GM12878 (cell line): ENCODE data around the gene ARTN. TPM values are rescaled to one million over a fixed set of nuclear protein-coding genes. Genes with fewer than 3 reads are reported as not detected.

Experiments used
- ATAC-seq: fragments of 200-7000 bp; cut with Tn5 transposase; 3 replicates; pipeline ENCODE4 v1.9.1; 2020; ENCODE audit warnings: mild to moderate bottlenecking, moderate library complexity
- BruUV-seq: library from RNA; stranded (reverse); fragments of 400-500 nt; replicated peaks from 2 replicates; lab custom pipeline; 2021; lab: Mats Ljungman, UMichigan
- CTCF ChIA-PET: fragments of 300-600 bp; sonication (Branson Sonifier 250); formaldehyde crosslinking; extraction: SDS; loops from one replicate; lab custom pipeline; 2021; ENCODE audit warnings: inconsistent platforms; lab: Yijun Ruan, JAX
- POLR2A ChIA-PET: fragments of 350-600 bp; formaldehyde crosslinking; extraction: SDS; loops from one replicate; lab custom pipeline; 2021; ENCODE audit warnings: inconsistent platforms; lab: Charles Lee
- RAD21 ChIA-PET: fragments of 300-600 bp; sonication (Branson Sonifier 250); formaldehyde crosslinking; loops from one replicate; lab custom pipeline; 2023; ENCODE audit warnings: antibody characterized with exemption; ENCODE audit not compliant: unreplicated experiment; lab: Charles Lee
- SMC1A ChIA-PET: fragments of 300-600 bp; sonication (Branson Sonifier 250); formaldehyde crosslinking; loops from one replicate; lab custom pipeline; 2023; ENCODE audit not compliant: unreplicated experiment, uncharacterized antibody; lab: Charles Lee
- DNase-seq: peaks from one replicate; pipeline ENCODE4 v3.0.0-alpha.2; 2011; ENCODE audit warnings: low read depth, low spot score
- FAIRE-seq: peaks from 3 replicates; lab custom pipeline; 2011; peaks lifted over from hg19 to GRCh38; lab: Jason Lieb, UNC
- H2AFZ ChIP-seq: 2 replicates; pipeline ENCODE4 v1.6.0; 2011; ENCODE audit warnings: low read depth, low read length, control low read depth; ENCODE audit not compliant: control insufficient read depth
- H3K27ac ChIP-seq: 2 replicates; pipeline ENCODE4 v1.5.1; 2011; ENCODE audit warnings: control low read depth; ENCODE audit not compliant: control insufficient read depth, insufficient read depth
- H3K27me3 ChIP-seq, 2 experiments: replicated peaks in 1 of 2; 2 replicates each; pipeline versions ENCODE4 v1.6.0 to v1.6.1; 2011; ENCODE audit warnings: low read length in 1 of 2; ENCODE audit not compliant: control insufficient read depth in 2 of 2, insufficient read depth in 2 of 2
- H3K36me3 ChIP-seq, 2 experiments: 2 replicates each; pipeline ENCODE4 v1.5.1; 2011; ENCODE audit warnings: low read length in 1 of 2; ENCODE audit not compliant: control insufficient read depth in 2 of 2, insufficient read depth in 2 of 2
- H3K4me1 ChIP-seq: 2 replicates; pipeline ENCODE4 v1.6.1; 2011; ENCODE audit warnings: mild to moderate bottlenecking, low read length, moderate library complexity, mixed read lengths; ENCODE audit not compliant: control insufficient read depth, insufficient read depth
- H3K4me2 ChIP-seq: 2 replicates; pipeline ENCODE4 v1.6.0; 2011; ENCODE audit warnings: control low read depth; ENCODE audit not compliant: control insufficient read depth, insufficient read depth
- H3K4me3 ChIP-seq: fragments of 200-600 bp; sonication (generic); 2 replicates; pipeline ENCODE4 v1.5.1; 2016
- H3K79me2 ChIP-seq: 2 replicates; pipeline ENCODE4 v1.6.0; 2011; ENCODE audit warnings: low read length; ENCODE audit not compliant: control insufficient read depth, insufficient read depth
- H3K9ac ChIP-seq: 2 replicates; pipeline ENCODE4 v1.8.0; 2011; ENCODE audit warnings: low read length, control low read depth, mixed read lengths; ENCODE audit not compliant: control insufficient read depth, insufficient read depth
- H3K9me3 ChIP-seq: replicated peaks from 3 replicates; pipeline ENCODE4 v1.5.1; 2011; ENCODE audit warnings: mild to moderate bottlenecking, low read length; ENCODE audit not compliant: control insufficient read depth, insufficient read depth
- H4K20me1 ChIP-seq: 2 replicates; pipeline ENCODE4 v1.6.0; 2011; ENCODE audit not compliant: control insufficient read depth, insufficient read depth
- CEBPZ ChIP-seq: fragments of 150-350 bp; IDR thresholded peaks from 2 replicates; pipeline ENCODE4 v1.6.1; 2016; ENCODE audit warnings: low read depth, low read length
- ZNF24 ChIP-seq: fragments of 450-650 bp; IDR thresholded peaks from 2 replicates; pipeline ENCODE4 v1.6.1; 2017; ENCODE audit warnings: antibody characterized with exemption, mild to moderate bottlenecking
- WGBS: methylation state at CpG from one replicate; pipeline ENCODE4 v1.1.6; 2016; ENCODE audit warnings: low lambda C conversion rate; ENCODE audit not compliant: insufficient replicate concordance, insufficient coverage; ENCODE audit errors: missing lambda C conversion rate; 5-methylcytosine and 5-hydroxymethylcytosine counted together
- in situ Hi-C: fragments of 300-500 bp; cut with MboI; formaldehyde crosslinking; loops from 9 replicates; pipeline ENCODE4 v1.14.3; 2018; ENCODE audit warnings: mixed read lengths
- intact Hi-C: fragments of 100-400 bp; cut with micrococcal nuclease; formaldehyde crosslinking; loops from one replicate; pipeline ENCODE4 v1.14.2; 2022; ENCODE audit not compliant: unreplicated experiment
- polyA plus RNA-seq, 11 experiments: library from polyadenylated mRNA; depleted of rRNA in 4 of 11; unstranded in 6 of 11; stranded (reverse) in 5 of 11; fragments of >200 nt; fragmentation: Nextera tagmentation in 4 of 11; fragmentation: Illumina TruSeq in 1 of 11; extraction: Ambion mirVana in 4 of 11; extraction: Trizol in 1 of 11; gene quantifications; 1 replicate in 1 of 11; 2 replicates in 10 of 11; pipeline versions ENCODE4 v1.2.1 to v1.2.3, GENCODE V29; 2011 to 2016; ENCODE audit warnings: inconsistent platforms in 2 of 11, missing spikeins in 2 of 11, low read depth in 1 of 11
- total RNA-seq, 4 experiments: library from RNA; depleted of rRNA in 3 of 4; stranded (reverse); fragments of >200 nt in 3 of 4; fragmentation: Illumina TruSeq in 1 of 4; extraction: Trizol in 1 of 4; gene quantifications; 2 replicates each; pipeline versions ENCODE4 v1.2.1 to v1.2.3, GENCODE V29; 2013 to 2021

The ARTN gene
- total and polyA plus RNA-seq, 10 of the 15 experiments (the other 5 are each of a cell fraction or from before 2014, with no cell fraction given): 0.06 to 2.1 (median 0.34) TPM; not detected in 1

- no peak for DNase-seq
- peaks cover 10% of the 10 kb centered on the region for H3K4me1 ChIP-seq
- FAIRE-seq: no peak
- no peak for TF ChIP-seq CEBPZ
- no peak for TF ChIP-seq ZNF24
- no peaks in the 10 kb centered on the region for H3K27me3 ChIP-seq
- H3K9ac ChIP-seq: no peak overlapping the region
- no peaks in the 10 kb centered on the region for H3K9me3 ChIP-seq
- intact Hi-C loops (loop anchor here (5.0 kb wide), 2 partner anchors 92 to 238 kb away; partner anchors contain the start of gene ST3GAL3), in situ Hi-C loops (no loop called here)
- POLR2A ChIA-PET: interaction anchor here (0.7 to 1.6 kb wide), 4 partner anchors 10 to 295 kb away, joined by 3 to 10 read pairs (median 4); partner anchors contain the start of gene KDM4A
- 100% methylated on average over 1 of the region's 1 CpG for WGBS
- H3K36me3 ChIP-seq: no peaks in the 10 kb centered on the region
- peaks cover 23% of the 10 kb centered on the region for H3K79me2 ChIP-seq
- RAD21 ChIA-PET: interaction anchor here (0.6 to 5.8 kb wide), 5 partner anchors 10 to 1096 kb away, joined by 3 to 78 read pairs (median 4); partner anchors contain the start of gene ARTN
- peak overlapping the region; percentile 36; the same call in 1 of the 2 replicates for H3K4me3 ChIP-seq
- H3K4me2 ChIP-seq: peak overlapping the region; percentile 21
- H3K27ac ChIP-seq: no peak overlapping the region
- no peak overlapping the region for H2AFZ ChIP-seq
- CTCF ChIA-PET: interaction anchor here (0.9 to 10.4 kb wide), 7 partner anchors 11 to 292 kb away, joined by 3 to 167 read pairs (median 11); partner anchors contain the start of gene ARTN
- SMC1A ChIA-PET: interaction anchor here (0.9 to 7.2 kb wide), 7 partner anchors 11 to 412 kb away, joined by 3 to 100 read pairs (median 6); partner anchors contain the start of genes ARTN and KDM4A
- no TSS peak for BruUV-seq
- H4K20me1 ChIP-seq: no peaks in the 10 kb centered on the region
- ATAC-seq: no peak
These were observed 11.3 kb downstream of the ARTN start for GRCh38 chr1:43944860-43945259.
